GM19099 (cell line): ENCODE data around the gene PRKG1.

Experiments used
- POLR2A ChIP-seq: IDR thresholded peaks from 3 replicates; pipeline ENCODE4 v1.6.1; 2011; ENCODE audit warnings: low read depth; ENCODE audit not compliant: insufficient read length; ENCODE audit errors: extremely low read depth

Gene PRKG1

DNA sequence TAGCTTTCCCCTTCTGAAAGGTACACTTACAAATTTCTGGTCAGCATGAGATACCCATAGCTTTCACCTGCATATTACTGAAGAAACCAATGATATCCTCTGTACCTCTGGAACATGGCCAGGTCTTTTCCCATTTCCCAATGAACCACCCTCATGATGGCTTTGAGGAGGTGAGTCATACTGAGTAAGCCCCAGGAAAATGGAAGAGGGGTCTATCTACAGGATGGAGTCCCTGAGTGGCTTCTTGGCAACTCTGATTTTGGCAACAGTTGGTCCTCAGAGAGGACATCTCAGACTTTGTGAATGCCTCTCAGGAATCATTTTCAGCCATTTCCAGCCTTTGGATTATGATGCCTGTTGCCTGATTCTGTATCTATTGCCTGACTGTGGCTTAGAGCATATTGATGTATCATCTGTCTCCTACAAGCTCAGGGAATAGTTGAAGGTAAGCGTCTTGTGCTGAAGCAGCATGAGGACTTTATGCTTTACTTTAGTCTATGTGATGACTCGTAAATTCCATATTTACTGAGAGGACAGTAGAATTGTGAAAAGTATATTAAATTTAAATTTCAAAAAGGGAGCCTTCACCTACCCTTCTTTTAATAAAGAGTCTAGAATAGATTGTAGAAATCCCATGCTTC lies 1155.1 kb downstream of the PRKG1 start:
- TF ChIP-seq POLR2A, result no peak

DNA sequence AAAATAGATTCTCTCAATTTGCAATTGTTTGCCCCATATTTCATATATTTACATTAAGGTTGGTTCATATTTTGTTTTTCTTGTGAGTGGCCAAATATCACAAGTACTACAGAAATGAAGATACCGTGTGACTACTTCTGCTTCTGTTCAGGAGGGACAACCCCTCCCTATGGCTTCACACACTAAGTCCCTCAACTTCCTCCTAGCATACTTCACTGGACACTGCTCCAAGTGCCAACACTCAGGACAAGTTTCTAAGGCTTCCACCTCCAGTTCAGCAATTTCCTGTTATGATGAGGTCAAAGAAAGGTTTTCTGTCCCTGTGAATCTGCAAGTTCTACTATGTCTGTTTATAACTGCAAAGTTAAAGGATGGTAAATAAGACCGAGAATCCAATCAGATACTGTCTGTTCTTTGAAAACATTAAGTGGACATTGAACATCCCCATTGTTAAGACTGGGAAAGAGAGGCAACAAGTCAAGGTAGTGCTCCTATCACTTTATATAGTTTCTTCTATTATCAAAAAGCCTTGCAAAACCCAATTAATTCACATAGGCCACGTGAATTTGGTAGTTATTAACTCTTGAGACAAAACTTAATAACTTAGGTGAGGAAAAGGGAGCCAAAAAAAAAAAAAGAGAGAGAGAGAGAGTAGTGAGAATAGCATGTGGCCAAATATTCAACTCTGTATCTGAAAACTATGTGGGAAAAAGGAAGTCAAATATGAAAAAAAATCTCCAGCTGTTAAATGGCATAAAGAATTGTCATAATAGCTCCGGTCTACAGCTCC lies 1158.5 kb downstream of the PRKG1 start:
- no peak for TF ChIP-seq POLR2A

DNA sequence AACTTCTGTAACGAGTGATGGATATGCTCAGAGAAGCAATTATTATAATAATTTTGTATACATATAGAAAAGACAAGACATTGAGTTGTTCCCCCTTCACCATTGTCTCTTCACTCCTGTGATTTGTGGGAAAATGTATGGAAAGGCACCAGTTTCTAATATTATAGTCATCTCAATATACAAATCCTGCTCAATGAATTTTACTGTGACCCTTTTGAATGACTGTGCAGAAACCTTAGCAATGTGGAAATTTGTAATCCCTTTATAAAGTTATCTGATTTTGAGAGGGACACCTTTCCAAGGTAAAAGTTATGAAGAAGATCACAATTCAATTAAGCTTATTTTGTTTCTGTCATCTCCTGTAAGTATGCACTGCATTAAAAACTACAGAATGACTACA lies 1165.5 kb downstream of the PRKG1 start:
- TF ChIP-seq POLR2A, result no peak

DNA sequence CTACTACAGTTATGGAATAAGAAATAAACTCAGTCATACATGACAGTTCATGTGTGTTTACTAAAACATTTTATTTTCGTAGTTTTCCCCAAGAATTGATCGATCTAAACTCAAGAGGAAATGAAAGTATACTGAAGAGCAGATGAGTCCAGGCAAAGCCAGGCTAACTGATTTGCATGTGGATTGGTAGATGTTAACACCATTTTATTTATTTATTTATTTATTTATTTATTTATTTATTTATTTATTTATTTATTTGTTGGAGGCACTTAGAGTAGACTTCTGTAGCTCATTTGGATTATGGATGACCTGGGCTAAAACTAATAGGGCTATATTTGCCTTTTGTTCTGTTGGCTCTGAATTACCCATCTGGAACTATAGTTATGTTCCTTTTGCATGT lies 1171.3 kb downstream of the PRKG1 start:
- TF ChIP-seq POLR2A, result no peak

DNA sequence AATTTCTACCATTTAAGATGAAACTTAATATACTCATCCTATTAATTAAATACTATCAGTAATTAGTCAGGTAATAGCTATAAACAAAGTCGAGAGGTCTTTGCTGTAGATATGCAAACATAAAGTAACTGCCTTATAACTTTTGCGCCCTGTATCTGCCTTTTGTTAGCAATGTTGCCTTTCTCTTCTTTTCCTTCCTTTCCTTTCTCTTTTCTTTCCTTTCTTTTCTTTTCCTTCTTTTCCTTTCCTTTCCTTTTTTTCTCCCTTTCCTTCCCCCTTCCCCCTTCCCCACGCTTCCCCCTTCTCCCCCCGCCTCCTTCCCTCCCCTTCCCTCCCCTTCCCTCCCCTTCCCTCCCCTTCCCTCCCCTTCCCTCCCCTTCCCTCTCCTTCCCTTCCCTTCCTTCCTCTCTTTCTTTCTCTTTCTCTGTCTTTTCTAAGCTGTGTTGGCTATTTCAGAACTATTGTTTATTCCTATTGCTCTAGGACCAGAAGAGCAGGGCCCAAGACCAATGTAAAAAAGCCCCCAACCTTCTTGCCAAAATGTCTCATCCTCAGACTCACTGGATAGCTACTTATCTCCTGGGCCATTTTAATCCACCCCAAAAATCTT lies 1174.5 kb downstream of the PRKG1 start:
- no peak for TF ChIP-seq POLR2A

DNA sequence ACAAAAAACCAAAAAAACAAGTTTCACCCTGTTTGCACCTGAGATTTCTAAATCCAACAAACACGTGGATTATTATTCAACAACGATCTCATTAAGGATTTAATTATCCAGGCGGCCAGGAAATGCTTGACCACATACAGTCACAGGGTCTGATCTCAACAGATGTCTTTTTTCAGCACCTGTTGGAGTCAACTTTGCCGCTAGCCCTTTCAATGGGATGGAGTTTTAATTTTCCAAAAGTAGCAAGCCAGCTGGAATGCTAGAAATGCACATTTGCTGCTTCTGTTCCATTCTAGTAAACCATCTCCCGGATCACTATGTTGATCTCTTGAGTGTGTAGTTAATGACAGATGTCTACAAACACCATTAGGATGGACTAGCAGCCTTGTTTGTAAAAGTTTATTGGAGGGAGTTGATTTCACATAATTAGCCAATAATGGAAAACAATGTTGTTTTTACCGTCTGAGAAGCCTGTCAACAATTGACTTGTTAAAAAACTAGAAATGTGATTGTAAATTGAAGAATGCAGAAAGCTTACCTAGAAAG lies 1175.6 kb downstream of the PRKG1 start:
- TF ChIP-seq POLR2A, result no peak

DNA sequence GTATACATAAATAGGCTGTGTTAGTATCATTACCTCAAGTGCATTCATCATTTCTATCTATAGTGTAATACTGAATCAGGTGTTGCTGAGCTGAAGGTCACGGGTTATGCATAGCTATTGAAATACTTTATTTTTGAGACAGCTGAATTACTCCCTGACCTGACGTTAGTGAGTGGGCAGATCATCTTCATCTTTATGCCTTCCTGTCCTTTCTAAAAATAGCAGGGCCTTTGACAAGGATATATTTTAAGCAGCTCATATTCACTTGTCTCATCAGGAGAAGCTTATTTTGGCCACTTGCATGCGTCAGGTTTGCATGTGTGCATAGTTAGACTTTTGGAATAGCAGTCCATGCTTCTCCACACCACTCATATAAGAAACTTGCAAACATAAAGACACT lies 1176.2 kb downstream of the PRKG1 start:
- TF ChIP-seq POLR2A, result no peak

DNA sequence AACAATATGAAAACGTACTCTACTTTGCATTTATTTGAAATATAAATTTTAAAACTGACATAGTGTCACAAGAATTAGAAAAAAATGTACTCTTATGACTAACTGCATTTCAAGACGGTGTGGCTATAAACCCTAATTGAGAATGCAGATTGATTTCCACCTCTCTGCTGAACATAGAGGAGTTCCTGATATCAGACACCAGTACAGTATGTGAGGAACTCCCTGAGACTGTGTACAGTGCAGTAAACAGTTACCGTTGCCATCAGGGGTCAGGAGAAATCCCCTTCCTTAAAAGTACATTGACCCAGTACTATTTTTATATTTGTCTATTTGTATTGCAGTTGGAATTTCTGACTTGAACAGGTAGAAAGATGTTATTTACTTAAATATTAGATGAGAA lies 1178.0 kb downstream of the PRKG1 start:
- TF ChIP-seq POLR2A, result no peak

DNA sequence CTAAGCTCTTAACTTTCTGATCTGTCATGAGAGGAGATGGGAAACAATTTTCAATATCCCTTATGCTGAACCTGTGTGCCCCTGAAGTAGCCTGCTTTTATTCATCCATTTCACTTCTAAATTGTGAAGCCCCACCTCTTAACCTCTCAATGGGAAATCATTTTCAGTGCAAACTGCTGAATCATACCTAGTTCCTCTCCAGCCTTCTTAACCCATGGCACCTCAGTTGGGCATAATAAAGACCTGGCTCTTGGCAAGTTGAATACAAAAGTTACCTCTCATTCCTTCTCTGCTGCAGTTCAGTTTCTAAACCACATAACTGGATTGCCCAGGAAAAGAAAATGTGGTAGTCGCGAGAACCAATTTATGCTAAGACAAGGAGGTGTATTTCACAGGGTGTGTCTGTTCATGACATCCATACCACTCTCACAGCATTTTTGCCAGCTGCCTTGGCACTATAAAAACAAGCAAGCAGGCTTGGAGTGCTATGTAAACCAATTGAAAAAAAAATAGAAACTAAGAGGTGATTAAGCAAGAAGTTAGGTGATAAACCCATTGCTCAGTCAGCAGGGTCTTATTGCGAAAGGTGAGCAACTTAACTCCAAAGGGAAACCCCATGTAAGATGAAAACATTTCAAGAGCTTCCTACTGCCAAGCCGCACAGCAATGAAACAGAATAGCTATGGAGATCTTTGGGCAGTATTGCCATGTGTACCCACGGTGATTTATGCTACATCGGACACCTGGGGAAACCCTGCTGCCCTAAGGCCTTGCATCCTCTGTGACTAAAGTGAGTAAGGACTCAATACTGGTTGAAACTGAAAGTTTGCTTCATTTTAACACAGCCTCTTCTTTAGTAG lies 1182.8 kb downstream of the PRKG1 start:
- no peak for TF ChIP-seq POLR2A

DNA sequence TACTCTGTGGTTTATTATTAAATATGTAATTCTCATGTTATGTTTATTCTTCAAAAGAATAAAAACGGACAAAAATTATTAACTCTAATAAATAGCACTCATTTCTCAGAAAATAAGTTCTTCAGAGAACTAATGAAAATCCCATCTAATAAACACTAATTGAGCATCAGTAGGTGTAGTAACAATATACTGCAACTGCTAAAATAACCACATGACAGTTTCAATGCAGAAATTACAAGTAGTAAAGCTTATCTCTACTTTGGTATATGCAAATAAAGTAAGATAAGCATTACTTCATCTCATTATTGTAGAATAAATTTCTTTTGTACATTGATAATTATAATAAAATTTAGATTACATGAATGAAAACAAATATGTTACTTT lies 1183.4 kb downstream of the PRKG1 start:
- no peak for TF ChIP-seq POLR2A

DNA sequence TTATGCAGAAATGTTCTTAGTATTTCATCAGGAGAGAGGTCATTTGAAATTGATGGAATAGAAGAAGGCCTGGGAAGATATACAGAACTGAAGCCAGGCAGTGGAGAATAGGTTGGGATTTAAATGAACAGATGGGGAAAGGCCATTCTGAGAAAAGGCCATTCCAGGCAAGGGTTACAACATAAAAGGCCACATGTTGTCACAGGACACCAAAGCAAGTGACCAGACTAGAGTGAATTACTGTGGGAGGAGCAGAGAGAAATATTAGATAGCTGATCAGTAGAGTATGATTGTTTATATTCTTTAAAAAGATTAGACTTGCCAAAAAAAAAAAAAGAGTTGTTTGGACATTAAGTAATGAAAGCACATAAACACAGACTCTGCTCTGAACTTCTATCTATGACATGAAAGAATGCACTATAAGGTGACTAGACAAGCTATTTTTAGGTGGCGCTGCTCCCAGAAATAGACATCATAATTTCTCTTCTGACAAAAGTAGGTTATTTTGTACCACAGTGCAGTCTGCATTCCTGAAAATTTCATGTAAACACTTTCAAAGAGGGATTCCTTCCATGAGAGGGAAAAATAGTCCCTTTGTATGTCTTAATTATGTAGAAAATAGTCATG lies 1184.6 kb downstream of the PRKG1 start:
- no peak for TF ChIP-seq POLR2A

DNA sequence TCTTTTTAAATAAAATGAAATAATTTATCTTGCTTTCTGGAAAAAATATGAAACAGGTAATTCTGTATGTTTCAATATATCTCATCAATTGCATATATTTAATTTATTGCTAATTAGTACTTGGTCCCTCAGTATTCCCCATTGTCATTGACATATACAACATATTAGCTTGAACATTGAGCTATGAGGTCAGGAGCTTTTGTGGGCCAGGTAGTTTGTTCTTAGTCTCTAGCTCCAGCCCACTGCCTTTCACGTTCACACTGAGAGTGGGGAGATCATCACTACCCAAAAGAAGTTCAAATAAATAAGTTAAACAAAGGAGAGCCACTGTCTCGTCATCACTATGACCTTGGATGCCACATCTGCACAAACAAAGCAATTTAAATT lies 1185.1 kb downstream of the PRKG1 start:
- no peak for TF ChIP-seq POLR2A

DNA sequence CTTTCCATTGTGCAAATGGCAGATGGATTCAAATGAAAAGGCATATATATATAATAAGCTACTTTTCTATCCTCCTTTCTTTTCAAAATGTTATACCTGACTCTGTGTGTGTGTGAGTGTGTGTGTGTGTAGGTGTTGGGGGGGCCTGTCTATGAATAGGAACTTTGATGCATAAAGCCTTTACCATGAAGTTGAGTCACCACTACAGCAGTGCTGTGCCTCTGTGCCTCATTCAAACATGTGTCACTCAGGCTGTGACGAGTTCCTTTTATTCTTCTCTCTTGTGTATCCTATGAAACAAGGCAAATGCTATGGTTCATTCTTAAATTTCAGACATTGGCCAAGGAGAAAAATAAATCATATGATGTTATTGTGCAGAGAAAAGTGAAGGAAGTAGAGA lies 1187.1 kb downstream of the PRKG1 start:
- no peak for TF ChIP-seq POLR2A

DNA sequence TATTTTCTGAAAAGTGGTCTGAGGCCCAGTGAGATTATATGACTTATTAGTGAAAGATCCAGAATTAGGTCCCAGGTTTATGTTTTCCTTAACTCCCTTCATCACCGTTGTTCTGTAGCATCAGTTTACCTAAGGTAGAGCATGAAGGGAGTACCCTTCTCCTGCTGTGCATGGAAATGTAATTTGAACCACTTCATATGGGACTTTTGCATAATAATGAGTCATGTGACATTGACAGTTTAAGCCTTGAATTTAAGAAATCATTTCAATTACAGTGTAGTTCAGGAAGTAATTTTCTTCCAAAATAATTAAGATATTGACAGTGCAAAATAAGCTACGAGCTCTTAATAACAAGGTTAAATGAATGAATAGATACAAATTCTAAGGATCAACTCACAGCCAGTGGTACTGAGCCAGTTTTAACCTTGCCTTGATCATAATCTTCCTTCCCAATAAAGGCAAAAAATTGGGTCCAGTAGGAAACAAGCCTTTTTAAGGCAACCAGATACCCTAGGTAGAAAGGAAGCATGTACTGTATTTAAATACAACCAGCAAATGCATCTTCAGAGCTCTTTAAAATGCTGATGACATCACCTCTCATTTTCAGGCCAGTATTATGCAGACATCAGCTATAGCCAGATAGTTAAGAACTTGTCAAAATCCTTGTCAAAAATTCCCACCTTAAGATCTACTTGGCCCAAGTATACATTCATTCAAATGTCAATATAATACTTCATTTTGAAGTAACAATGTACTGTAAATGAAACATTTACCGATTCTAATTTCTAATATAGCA lies 1191.0 kb downstream of the PRKG1 start:
- TF ChIP-seq POLR2A, result no peak

DNA sequence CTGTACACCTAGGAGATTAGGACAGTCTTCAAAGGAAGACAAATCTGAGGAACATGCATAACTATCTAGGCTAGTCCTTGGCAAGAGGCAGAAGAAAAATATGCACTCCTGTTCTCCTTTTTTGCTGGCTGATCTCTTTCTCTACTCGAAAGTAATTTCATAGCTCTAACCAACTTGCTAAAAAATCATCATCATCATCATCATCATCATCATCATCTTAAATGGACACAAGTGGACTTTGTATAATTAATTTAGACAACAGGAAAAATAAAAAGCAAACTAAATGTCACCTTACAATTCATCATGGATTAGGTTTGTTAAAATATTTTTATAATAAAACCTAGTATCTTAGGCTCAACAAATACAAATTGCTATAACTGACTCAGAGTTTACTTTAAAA lies 1192.6 kb downstream of the PRKG1 start:
- no peak for TF ChIP-seq POLR2A

DNA sequence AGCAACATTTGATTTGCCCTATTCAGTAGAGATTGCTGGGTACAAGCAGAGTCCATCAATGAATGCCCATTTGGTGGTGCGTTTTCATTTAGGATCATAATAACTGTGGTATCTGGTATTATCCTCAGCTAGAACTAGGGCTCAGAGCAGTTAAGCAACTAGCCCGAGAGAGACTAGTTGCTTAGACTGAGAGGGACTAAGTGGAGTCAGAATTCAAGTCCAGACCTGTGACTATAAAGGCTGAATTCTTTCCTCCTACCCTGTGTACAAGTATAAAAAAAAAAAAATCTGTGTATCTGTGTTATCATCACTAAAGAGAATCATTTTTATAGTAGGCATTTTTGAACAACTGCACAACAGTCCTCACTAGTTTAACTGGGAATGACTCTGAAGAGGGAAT lies 1194.5 kb downstream of the PRKG1 start:
- TF ChIP-seq POLR2A, result no peak
